ENCODE data around the gene PDIA4. TPM values are rescaled to one million over a fixed set of nuclear protein-coding genes. Genes with fewer than 3 reads are reported as not detected.

The PDIA4 gene
- total RNA-seq, 1 donor from 2014 or later = 142 TPM

- Histone ChIP-seq H3K27ac (no peak overlapping the region), H3F3A (ENCODE audit: low read depth) (no peaks in the 10 kb centered on the region), H4K20me1 (ENCODE audit: low read depth) (no peaks in the 10 kb centered on the region), H3K9me3 (ENCODE audit: low read depth) (no peaks in the 10 kb centered on the region), H2AFZ (replicated peaks) (no peak overlapping the region), H3K36me3 (no peaks in the 10 kb centered on the region), H3K79me2 (ENCODE audit: low read depth) (no peaks in the 10 kb centered on the region), H3K4me3 (no peak overlapping the region), H3K27me3 (no peaks in the 10 kb centered on the region), H3K4me1 (no peaks in the 10 kb centered on the region), H3K4me2 (no peak overlapping the region), H3K9ac (no peak overlapping the region)
- peaks cover 4% of the 10 kb centered on the region for H3K27me3 Mint-ChIP-seq (ENCODE audit: insufficient read depth, low read depth)
- no peak overlapping the region for H3K27ac Mint-ChIP-seq
- H3K4me1 Mint-ChIP-seq = no peaks in the 10 kb centered on the region
- DNase-seq (ENCODE audit: low spot score) = no peak
- peaks cover 17% of the 10 kb centered on the region for H3K36me3 Mint-ChIP-seq
- H3K9me3 Mint-ChIP-seq = no peaks in the 10 kb centered on the region
- no peak overlapping the region for H3K4me3 Mint-ChIP-seq
- no peak for TF ChIP-seq CTCF (IDR thresholded peaks at IDR 0.05)
- TF ChIP-seq EZH2 (IDR thresholded peaks at IDR 0.05) = no peak
- TF ChIP-seq EZH2phosphoT487 (IDR thresholded peaks at IDR 0.05) = no peak
These were observed 29.1 kb downstream of the PDIA4 start for GRCh38 chr7:148999192-148999591.

- TF ChIP-seq CTCF (IDR thresholded peaks at IDR 0.05) (no peak), EZH2 (IDR thresholded peaks at IDR 0.05) (no peak)
- Histone ChIP-seq H4K20me1 (ENCODE audit: low read depth) (no peaks in the 10 kb centered on the region), H3K79me2 (ENCODE audit: low read depth) (no peaks in the 10 kb centered on the region), H3F3A (ENCODE audit: low read depth) (no peaks in the 10 kb centered on the region), H3K4me3 (no peak overlapping the region), H3K4me2 (no peak overlapping the region), H3K27me3 (no peaks in the 10 kb centered on the region), H3K4me1 (no peaks in the 10 kb centered on the region), H2AFZ (replicated peaks) (no peak overlapping the region), H3K9ac (no peak overlapping the region), H3K9me3 (ENCODE audit: low read depth) (no peaks in the 10 kb centered on the region), H3K27ac (no peak overlapping the region), H3K36me3 (no peaks in the 10 kb centered on the region)
- H3K27me3 Mint-ChIP-seq (ENCODE audit: insufficient read depth, low read depth) = no peaks in the 10 kb centered on the region
- no peak for DNase-seq (ENCODE audit: low spot score)
- no peak overlapping the region for H3K4me3 Mint-ChIP-seq
- no peak overlapping the region for H3K27ac Mint-ChIP-seq
- no peaks in the 10 kb centered on the region for H3K4me1 Mint-ChIP-seq
- peaks cover 7% of the 10 kb centered on the region for H3K36me3 Mint-ChIP-seq
- H3K9me3 Mint-ChIP-seq = no peaks in the 10 kb centered on the region
These were observed 30.8 kb downstream of the PDIA4 start for GRCh38 chr7:148997497-148997896.

DNA sequence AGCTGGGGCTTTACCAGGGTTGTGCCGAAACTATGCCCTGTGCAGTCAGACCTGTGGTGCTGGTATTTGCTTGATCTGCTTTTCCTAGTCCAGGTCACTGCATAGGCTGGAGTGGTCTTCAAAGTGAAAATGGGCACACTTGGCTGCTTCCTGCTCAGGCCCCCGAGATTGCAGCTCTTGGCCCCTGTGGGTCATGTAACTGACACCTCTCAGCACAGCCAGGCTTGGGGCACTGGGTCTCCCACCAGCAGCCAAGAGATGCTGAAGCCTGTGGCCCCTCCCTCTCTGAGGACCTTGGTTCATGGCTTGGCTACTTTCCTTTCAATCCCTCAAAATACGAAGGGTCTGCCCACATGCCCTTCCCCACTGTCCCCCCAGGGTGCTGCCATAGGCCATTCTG lies 33.7 kb downstream of the PDIA4 start:
- no peaks in the 10 kb centered on the region for H3K27me3 Mint-ChIP-seq (ENCODE audit: insufficient read depth, low read depth)
- H3K27ac Mint-ChIP-seq = no peak overlapping the region
- no peak overlapping the region for H3K9ac ChIP-seq
- no peak overlapping the region for H3K4me3 ChIP-seq
- no peaks in the 10 kb centered on the region for H3K79me2 ChIP-seq (ENCODE audit: low read depth)
- H2AFZ ChIP-seq (replicated peaks) = no peak overlapping the region
- no peaks in the 10 kb centered on the region for H3K9me3 ChIP-seq (ENCODE audit: low read depth)
- H4K20me1 ChIP-seq (ENCODE audit: low read depth) = no peaks in the 10 kb centered on the region
- DNase-seq (ENCODE audit: low spot score) = no peak
- no peaks in the 10 kb centered on the region for H3K36me3 ChIP-seq
- H3F3A ChIP-seq (ENCODE audit: low read depth) = no peaks in the 10 kb centered on the region
- H3K4me2 ChIP-seq = no peak overlapping the region
- peaks cover 3% of the 10 kb centered on the region for H3K9me3 Mint-ChIP-seq
- no peak overlapping the region for H3K27ac ChIP-seq
- no peak overlapping the region for H3K4me3 Mint-ChIP-seq
- H3K4me1 Mint-ChIP-seq = no peaks in the 10 kb centered on the region
- no peaks in the 10 kb centered on the region for H3K4me1 ChIP-seq
- H3K27me3 ChIP-seq = no peaks in the 10 kb centered on the region
- H3K36me3 Mint-ChIP-seq = no peaks in the 10 kb centered on the region
- TF ChIP-seq CTCF (IDR thresholded peaks at IDR 0.05) (no peak), EZH2phosphoT487 (IDR thresholded peaks at IDR 0.05) (no peak), EZH2 (IDR thresholded peaks at IDR 0.05) (no peak)

- no peak for DNase-seq (ENCODE audit: low spot score)
- Mint-ChIP-seq H3K27ac (no peak overlapping the region), H3K36me3 (no peaks in the 10 kb centered on the region), H3K4me1 (peaks cover 9% of the 10 kb centered on the region), H3K4me3 (no peak overlapping the region), H3K9me3 (peaks cover 5% of the 10 kb centered on the region), H3K27me3 (ENCODE audit: insufficient read depth, low read depth) (no peaks in the 10 kb centered on the region)
- Histone ChIP-seq H3K4me1 (peaks cover 8% of the 10 kb centered on the region), H3K36me3 (no peaks in the 10 kb centered on the region), H3K9me3 (ENCODE audit: low read depth) (no peaks in the 10 kb centered on the region), H3F3A (ENCODE audit: low read depth) (peaks cover 10% of the 10 kb centered on the region), H3K27me3 (no peaks in the 10 kb centered on the region), H2AFZ (replicated peaks) (no peak overlapping the region), H3K9ac (no peak overlapping the region), H3K4me2 (no peak overlapping the region), H3K4me3 (no peak overlapping the region), H3K27ac (no peak overlapping the region), H4K20me1 (ENCODE audit: low read depth) (no peaks in the 10 kb centered on the region), H3K79me2 (ENCODE audit: low read depth) (no peaks in the 10 kb centered on the region)
- TF ChIP-seq CTCF (IDR thresholded peaks at IDR 0.05) (no peak), EZH2phosphoT487 (IDR thresholded peaks at IDR 0.05) (no peak)
These were observed 35.1 kb downstream of the PDIA4 start for GRCh38 chr7:148993193-148993592.

Data from neural progenitor cell (in vitro differentiated cells).